Suppressor macrophage (primary cell): ENCODE measurements around the gene ACTL6A.

Experiments
- DNase-seq, 4 experiments: peaks; one replicate each; pipeline ENCODE4 v3.0.0-alpha.2; 2020 to 2022

Gene ACTL6A

GRCh38 chr3:179591313-179591712 is 28.6 kb downstream of the ACTL6A start:
- no peak for DNase-seq

GRCh38 chr3:179599531-179599930 is 36.8 kb downstream of the ACTL6A start:
- no peak for DNase-seq

- DNase-seq: peak; percentile 8 to 63 (median 44)
These were observed 40.6 kb downstream of the ACTL6A start for GRCh38 chr3:179603321-179603720.

- DNase-seq: peak in 1 of 4 experiments; percentile 7
These were observed 41.1 kb downstream of the ACTL6A start for GRCh38 chr3:179603831-179604230.

GRCh38 chr3:179604321-179605078 is 41.8 kb downstream of the ACTL6A start, which contains the start of the genes MRPL47 and NDUFB5:
Gene MRPL47, minus strand, starts transcription at chr3:179604638. Its CDS starts 14 bp downstream, at chr3:179604624.
Gene NDUFB5, plus strand, starts transcription at chr3:179604794. Its CDS starts 22 bp downstream, at chr3:179604816.
- DNase-seq: peak; percentile 96 to 98 (median 96)

GRCh38 chr3:179606534-179607085 is 43.9 kb downstream of the ACTL6A start:
- DNase-seq: peak in 2 of 4 experiments; percentile 10 to 16

- peak; percentile 16 to 56 (median 38) for DNase-seq
These were observed 46.4 kb downstream of the ACTL6A start for GRCh38 chr3:179608931-179609720.

GRCh38 chr3:179610066-179610465 is 47.3 kb downstream of the ACTL6A start:
- DNase-seq: no peak

GRCh38 chr3:179613807-179614206 is 51.1 kb downstream of the ACTL6A start:
- no peak for DNase-seq

- peak in 2 of 4 experiments; percentile 32 to 40 for DNase-seq
These were observed 52.9 kb downstream of the ACTL6A start for GRCh38 chr3:179615458-179616173.

- no peak for DNase-seq
These were observed 59.3 kb downstream of the ACTL6A start for GRCh38 chr3:179622023-179622422.

- no peak for DNase-seq
These were observed 61.7 kb downstream of the ACTL6A start for GRCh38 chr3:179624451-179624850.

- DNase-seq: no peak
These were observed 68.2 kb downstream of the ACTL6A start for GRCh38 chr3:179630753-179631451.
